Activated naive CD4-positive, alpha-beta T cell treated with anti-CD3 and anti-CD28 coated beads, Interleukin-2, amount 10 ng/mL, durations not matched to agents 7 days and 5 days (primary cell): Measurements from ENCODE around the gene SLU7.

Experiments used
- CTCF ChIA-PET: fragments of 350-600 bp; sonication (Branson Sonifier 250); formaldehyde crosslinking; loops from one replicate; lab custom pipeline; 2021; ENCODE audit warnings: antibody characterized with exemption; lab: Charles Lee
- DNase-seq: peaks from one replicate; pipeline ENCODE4 v3.0.0-alpha.2; 2020
- H3K27ac Mint-ChIP-seq: one replicate; pipeline ENCODE4 v1.8.0; 2021; ENCODE audit warnings: mild to moderate bottlenecking, moderate library complexity, mixed read lengths
- H3K27me3 Mint-ChIP-seq: one replicate; pipeline ENCODE4 v1.8.0; 2021; ENCODE audit warnings: mild to moderate bottlenecking, mixed read lengths
- H3K36me3 Mint-ChIP-seq: one replicate; pipeline ENCODE4 v1.8.0; 2021; ENCODE audit warnings: mixed read lengths
- H3K4me1 Mint-ChIP-seq: one replicate; pipeline ENCODE4 v1.8.0; 2021; ENCODE audit warnings: mixed read lengths
- H3K4me3 Mint-ChIP-seq: one replicate; pipeline ENCODE4 v1.8.0; 2021; ENCODE audit warnings: mild to moderate bottlenecking, moderate library complexity, mixed read lengths
- H3K9me3 Mint-ChIP-seq: one replicate; pipeline ENCODE4 v1.8.0; 2021; ENCODE audit warnings: mixed read lengths

SLU7 gene

GRCh38 chr5:160418561-160419457 is at the start of gene SLU7:
Gene SLU7, minus strand, starts transcription at chr5:160419081. Its CDS starts 3,787 bp downstream, at chr5:160415294.
- Mint-ChIP-seq H3K27me3 (no peaks in the 10 kb centered on the region), H3K4me3 (peak within 1 kb of the TSS; percentile 92), H3K9me3 (no peaks in the 10 kb centered on the region), H3K27ac (peak within 1 kb of the TSS; percentile 97), H3K36me3 (peaks cover 32% of the 10 kb centered on the region), H3K4me1 (peaks cover 68% of the 10 kb centered on the region)
- CTCF ChIA-PET, result interaction anchor here (0.7 to 3.4 kb wide), 5 partner anchors 12 to 397 kb away, joined by 3 to 19 read pairs (median 3); no protein-coding TSS in a partner anchor
- DNase-seq, result peak; percentile 95

DNA sequence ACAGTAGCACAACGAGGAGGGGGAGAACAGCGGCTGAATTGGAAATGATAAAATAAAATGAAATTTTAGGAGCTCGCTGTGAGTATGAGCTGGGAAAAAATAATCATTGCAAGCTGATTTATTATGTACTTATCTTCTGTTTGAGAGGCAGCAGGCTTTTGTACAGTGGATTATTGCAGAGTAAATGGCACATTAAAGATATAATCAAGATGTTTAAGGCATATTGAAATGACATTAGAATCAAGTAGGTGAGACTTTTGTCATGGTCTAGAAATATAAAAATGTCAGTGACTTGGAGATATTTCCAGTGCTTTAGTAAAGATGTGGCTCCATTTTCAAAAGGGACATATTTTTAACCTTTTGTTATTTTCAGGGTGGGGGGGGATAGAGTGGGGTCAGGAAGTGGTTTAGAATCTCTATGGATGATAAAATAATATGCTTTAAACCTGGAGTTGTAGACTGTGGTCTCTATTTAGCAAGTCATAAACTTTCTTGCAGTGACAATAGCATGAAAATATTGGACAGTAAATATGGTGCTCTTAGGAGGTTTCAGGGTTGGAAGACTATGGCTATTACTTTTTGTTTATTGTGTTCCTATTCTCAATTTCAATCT is 49.6 kb upstream of the SLU7 start:
- Mint-ChIP-seq H3K4me3 (peak overlapping the region; percentile 97), H3K27ac (peak overlapping the region; percentile 96), H3K9me3 (no peaks in the 10 kb centered on the region), H3K27me3 (peaks cover 3% of the 10 kb centered on the region), H3K4me1 (peaks cover 84% of the 10 kb centered on the region), H3K36me3 (peaks cover 6% of the 10 kb centered on the region)
- CTCF ChIA-PET, result interaction anchor here (0.6 to 7.4 kb wide), 5 partner anchors 10 to 47 kb away, joined by 3 to 117 read pairs (median 6); no protein-coding TSS in a partner anchor
- DNase-seq, result no peak

GRCh38 chr5:160467555-160468362 is 48.9 kb upstream of the SLU7 start:
- Mint-ChIP-seq H3K4me3 (peak overlapping the region; percentile 97), H3K27me3 (peaks cover 3% of the 10 kb centered on the region), H3K4me1 (peaks cover 78% of the 10 kb centered on the region), H3K27ac (peak overlapping the region; percentile 96), H3K9me3 (no peaks in the 10 kb centered on the region), H3K36me3 (peaks cover 6% of the 10 kb centered on the region)
- DNase-seq, result peak; percentile 84
- CTCF ChIA-PET, result interaction anchor here (0.6 to 7.4 kb wide), 5 partner anchors 9 to 47 kb away, joined by 3 to 117 read pairs (median 6); no protein-coding TSS in a partner anchor

DNA sequence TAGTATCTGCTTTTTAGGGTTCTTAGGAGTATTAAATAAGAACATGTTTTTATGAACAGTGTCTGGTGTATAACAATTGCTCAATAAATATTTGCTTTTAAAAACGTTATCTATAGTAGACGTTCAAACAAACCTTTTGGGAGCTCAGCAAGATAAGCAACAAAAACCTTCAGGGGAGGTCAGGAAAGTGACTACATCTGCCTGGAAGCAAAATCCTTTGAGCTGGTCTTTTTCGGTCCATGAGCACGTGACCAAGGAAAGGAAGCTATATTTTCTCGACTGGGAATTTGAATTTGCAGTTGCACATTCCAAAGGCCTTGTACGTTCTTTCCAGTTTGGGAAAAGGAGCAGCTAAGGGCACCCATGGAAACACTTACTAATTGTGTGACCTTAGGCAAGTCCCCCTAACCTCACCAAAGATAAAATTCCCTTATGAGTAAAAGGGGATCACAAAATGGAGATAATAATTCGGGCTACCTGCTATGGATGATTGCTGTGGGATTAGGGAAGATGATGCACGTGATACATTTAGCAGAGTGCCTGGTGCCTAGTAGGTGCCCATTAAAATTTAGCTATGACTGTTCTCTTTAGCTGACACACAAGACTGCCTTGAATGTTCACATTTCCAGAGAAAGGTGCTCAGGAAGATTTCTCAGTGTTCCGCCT is 48.1 kb upstream of the SLU7 start:
- peak overlapping the region; percentile 96 for H3K27ac Mint-ChIP-seq
- H3K36me3 Mint-ChIP-seq, result peaks cover 6% of the 10 kb centered on the region
- peak overlapping the region; percentile 97 for H3K4me3 Mint-ChIP-seq
- no peak for DNase-seq
- peaks cover 3% of the 10 kb centered on the region for H3K27me3 Mint-ChIP-seq
- H3K9me3 Mint-ChIP-seq, result no peaks in the 10 kb centered on the region
- CTCF ChIA-PET, result interaction anchor here (1.0 to 7.4 kb wide), 4 partner anchors 9 to 41 kb away, joined by 3 to 117 read pairs (median 12); no protein-coding TSS in a partner anchor
- H3K4me1 Mint-ChIP-seq, result peaks cover 72% of the 10 kb centered on the region

- Mint-ChIP-seq H3K27me3 (peaks cover 3% of the 10 kb centered on the region), H3K4me3 (no peak overlapping the region), H3K27ac (no peak overlapping the region), H3K4me1 (peaks cover 65% of the 10 kb centered on the region), H3K9me3 (no peaks in the 10 kb centered on the region), H3K36me3 (peaks cover 4% of the 10 kb centered on the region)
- DNase-seq, result no peak
- CTCF ChIA-PET, result interaction anchor here (7.4 kb wide), 1 partner anchor 26 kb away, joined by 117 read pairs; no protein-coding TSS in a partner anchor
Observed at GRCh38 chr5:160466116-160466515, 47.2 kb upstream of the SLU7 start.

- H3K27me3 Mint-ChIP-seq, result peaks cover 3% of the 10 kb centered on the region
- peaks cover 3% of the 10 kb centered on the region for H3K36me3 Mint-ChIP-seq
- no peak overlapping the region for H3K4me3 Mint-ChIP-seq
- H3K4me1 Mint-ChIP-seq, result peaks cover 50% of the 10 kb centered on the region
- H3K9me3 Mint-ChIP-seq, result no peaks in the 10 kb centered on the region
- no peak for DNase-seq
- CTCF ChIA-PET, result interaction anchor here (7.4 kb wide), 1 partner anchor 25 kb away, joined by 117 read pairs; no protein-coding TSS in a partner anchor
- H3K27ac Mint-ChIP-seq, result no peak overlapping the region
Observed at GRCh38 chr5:160464466-160464797, 45.6 kb upstream of the SLU7 start.

DNA sequence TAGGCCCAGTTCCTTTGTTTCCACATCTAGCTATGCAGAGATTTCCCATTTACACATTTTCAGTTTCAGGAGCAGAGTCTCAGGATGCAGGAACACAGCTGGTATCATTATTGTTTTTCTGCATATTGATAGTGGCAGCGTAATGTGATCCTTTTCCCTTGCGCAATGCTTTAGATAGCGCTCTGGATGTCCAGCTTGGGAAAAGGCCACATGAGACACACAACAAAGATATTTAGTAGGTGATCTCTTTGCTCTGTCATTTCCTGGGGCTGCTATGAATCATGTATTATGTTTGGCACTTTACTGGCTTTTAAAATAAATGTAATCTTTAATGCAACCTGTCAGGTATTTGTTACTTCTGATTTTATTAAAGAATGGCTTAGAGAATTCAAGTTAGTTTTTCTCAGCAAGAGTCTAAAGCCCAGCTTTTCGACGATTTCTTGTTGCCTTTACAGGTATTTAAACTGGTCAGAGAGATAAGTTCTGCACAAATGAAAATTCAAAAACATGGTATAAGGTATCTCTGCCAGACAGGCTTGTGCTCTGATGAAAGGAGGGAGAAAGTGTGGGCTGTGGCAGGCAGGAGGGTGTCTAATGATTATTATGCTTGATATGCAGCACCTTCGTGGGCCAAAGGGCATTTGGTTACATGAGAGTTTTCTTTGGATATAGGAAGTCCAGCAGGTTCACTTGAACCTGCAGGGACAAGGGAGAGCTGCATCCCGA is 45.0 kb upstream of the SLU7 start:
- H3K36me3 Mint-ChIP-seq, result peaks cover 2% of the 10 kb centered on the region
- no peak overlapping the region for H3K27ac Mint-ChIP-seq
- peaks cover 3% of the 10 kb centered on the region for H3K27me3 Mint-ChIP-seq
- H3K4me1 Mint-ChIP-seq, result peaks cover 45% of the 10 kb centered on the region
- H3K4me3 Mint-ChIP-seq, result no peak overlapping the region
- no peaks in the 10 kb centered on the region for H3K9me3 Mint-ChIP-seq
- CTCF ChIA-PET, result interaction anchor here (7.4 kb wide), 1 partner anchor 24 kb away, joined by 117 read pairs; no protein-coding TSS in a partner anchor
- DNase-seq, result no peak

DNA sequence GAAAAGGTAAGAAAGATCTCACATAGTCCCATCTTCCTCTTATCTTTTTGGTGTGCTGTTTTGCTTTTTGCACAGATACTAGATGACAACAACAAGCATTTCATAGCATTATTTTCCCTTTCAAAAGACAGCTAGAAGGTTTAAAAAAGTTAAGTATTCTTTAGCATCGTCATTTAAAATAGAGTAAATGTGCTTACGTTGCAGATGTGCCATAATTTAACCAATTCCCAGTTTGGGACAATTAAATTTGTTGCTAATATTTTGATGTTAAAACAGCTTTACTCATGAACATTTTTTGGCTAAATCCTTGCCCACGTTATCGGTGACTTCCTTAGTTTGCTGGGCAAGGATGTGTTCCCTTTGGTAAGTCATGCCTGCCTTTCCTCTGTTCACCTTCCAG is 44.3 kb upstream of the SLU7 start:
- Mint-ChIP-seq H3K4me1 (peaks cover 39% of the 10 kb centered on the region), H3K4me3 (no peak overlapping the region), H3K9me3 (no peaks in the 10 kb centered on the region), H3K27ac (no peak overlapping the region), H3K27me3 (peaks cover 3% of the 10 kb centered on the region), H3K36me3 (peaks cover 2% of the 10 kb centered on the region)
- DNase-seq, result no peak
- CTCF ChIA-PET, result interaction anchor here (7.4 kb wide), 1 partner anchor 23 kb away, joined by 117 read pairs; no protein-coding TSS in a partner anchor

DNA sequence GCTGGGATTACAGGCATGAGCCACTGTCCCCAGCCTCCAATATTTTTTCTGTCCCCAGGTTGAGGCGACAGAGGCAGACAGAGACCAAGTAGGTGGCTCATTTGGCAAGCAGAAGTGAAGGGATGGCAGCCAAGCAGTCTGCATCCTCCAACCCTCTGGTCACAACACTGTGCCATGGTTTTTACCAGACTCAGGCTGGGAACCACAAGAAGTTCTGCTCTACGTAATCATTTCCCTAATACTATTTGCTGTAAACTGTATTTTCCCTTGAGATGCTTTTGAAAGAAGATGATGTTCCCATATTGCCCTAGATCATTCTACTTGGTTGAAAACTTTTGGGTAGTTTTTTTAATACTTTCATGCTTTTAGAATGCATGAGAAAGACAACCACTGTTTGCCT is 43.3 kb upstream of the SLU7 start:
- Mint-ChIP-seq H3K27ac (no peak overlapping the region), H3K9me3 (no peaks in the 10 kb centered on the region), H3K4me1 (peaks cover 29% of the 10 kb centered on the region), H3K27me3 (peaks cover 3% of the 10 kb centered on the region), H3K36me3 (no peaks in the 10 kb centered on the region), H3K4me3 (no peak overlapping the region)
- CTCF ChIA-PET, result no interaction called here
- no peak for DNase-seq

GRCh38 chr5:160461378-160461777 is 42.5 kb upstream of the SLU7 start:
- DNase-seq, result no peak
- H3K27me3 Mint-ChIP-seq, result peaks cover under 1% of the 10 kb centered on the region
- CTCF ChIA-PET, result interaction anchor here (5.1 kb wide), 1 partner anchor 21 kb away, joined by 63 read pairs; no protein-coding TSS in a partner anchor
- no peaks in the 10 kb centered on the region for H3K9me3 Mint-ChIP-seq
- peaks cover 21% of the 10 kb centered on the region for H3K4me1 Mint-ChIP-seq
- no peak overlapping the region for H3K4me3 Mint-ChIP-seq
- H3K36me3 Mint-ChIP-seq, result no peaks in the 10 kb centered on the region
- H3K27ac Mint-ChIP-seq, result no peak overlapping the region

DNA sequence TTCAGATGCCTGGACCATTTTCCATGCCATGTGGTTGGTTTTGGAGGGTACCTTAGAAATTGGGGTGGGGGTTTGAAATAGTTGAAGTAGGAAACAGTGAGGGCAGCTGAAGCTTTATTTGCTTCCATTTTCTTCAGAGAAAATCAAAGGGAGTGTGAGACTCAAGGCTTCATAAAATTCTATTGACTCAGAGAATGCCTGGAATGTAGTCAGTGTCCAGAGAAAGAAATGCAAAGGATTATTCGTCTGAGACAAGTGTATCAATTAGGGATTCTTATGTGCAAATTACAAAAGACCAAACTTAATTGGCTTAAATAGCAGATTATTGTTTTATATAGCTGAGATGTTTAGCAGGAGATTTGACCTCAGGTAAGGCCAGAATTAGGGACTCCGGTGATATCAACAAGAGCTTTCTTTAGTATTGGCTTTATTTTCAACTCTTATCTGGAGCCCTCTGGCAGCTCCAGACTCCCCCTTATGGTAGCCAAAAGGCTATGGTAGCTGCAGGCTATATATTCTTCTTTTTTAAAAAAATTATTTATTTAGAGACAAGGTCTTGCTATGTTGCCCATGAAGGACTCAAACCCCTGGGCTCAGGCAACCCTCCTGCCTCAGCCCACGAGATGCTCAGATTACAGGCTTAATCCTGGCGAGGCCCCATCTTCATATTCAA is 41.6 kb upstream of the SLU7 start:
- Mint-ChIP-seq H3K4me1 (peaks cover 19% of the 10 kb centered on the region), H3K27me3 (no peaks in the 10 kb centered on the region), H3K9me3 (no peaks in the 10 kb centered on the region), H3K27ac (no peak overlapping the region), H3K36me3 (no peaks in the 10 kb centered on the region), H3K4me3 (no peak overlapping the region)
- CTCF ChIA-PET, result interaction anchor here (1.7 to 5.1 kb wide), 2 partner anchors 20 to 47 kb away, joined by 4 to 63 read pairs; no protein-coding TSS in a partner anchor
- no peak for DNase-seq
